ENCODE results near the gene IL20RA.

IL20RA gene

GRCh38 chr6:137045222-137045789 is 541 bp upstream of the IL20RA start:
- DNase-seq = no peak

- no peak for DNase-seq
Observed at GRCh38 chr6:137043710-137044365, 927 bp downstream of the IL20RA start.

- DNase-seq = no peak
Observed at GRCh38 chr6:137040393-137040792, 4.4 kb downstream of the IL20RA start.

- no peak for DNase-seq
Observed at GRCh38 chr6:137039010-137039409, 5.8 kb downstream of the IL20RA start.

GRCh38 chr6:137036566-137037300 is 8.0 kb downstream of the IL20RA start:
- no peak for DNase-seq

- DNase-seq = peak; percentile 67
Observed at GRCh38 chr6:137033828-137034227, 10.9 kb downstream of the IL20RA start.

- DNase-seq = no peak
Observed at GRCh38 chr6:137031122-137031521, 13.6 kb downstream of the IL20RA start.

- no peak for DNase-seq
Observed at GRCh38 chr6:137028912-137029311, 15.9 kb downstream of the IL20RA start.

GRCh38 chr6:137025786-137026730 is 18.7 kb downstream of the IL20RA start:
- no peak for DNase-seq

GRCh38 chr6:137024237-137024990 is 20.4 kb downstream of the IL20RA start:
- DNase-seq = no peak

- no peak for DNase-seq
Observed at GRCh38 chr6:137020776-137021175, 24.0 kb downstream of the IL20RA start.

- DNase-seq = no peak
Observed at GRCh38 chr6:137019476-137020272, 25.1 kb downstream of the IL20RA start.

- no peak for DNase-seq
Observed at GRCh38 chr6:137017081-137017480, 27.7 kb downstream of the IL20RA start.

GRCh38 chr6:137016356-137016755 is 28.4 kb downstream of the IL20RA start:
- DNase-seq = no peak

GRCh38 chr6:137015943-137016342 is 28.8 kb downstream of the IL20RA start:
- DNase-seq = no peak

GRCh38 chr6:137013738-137014602 is 30.8 kb downstream of the IL20RA start:
- DNase-seq = no peak

GRCh38 chr6:137013031-137013430 is 31.7 kb downstream of the IL20RA start:
- no peak for DNase-seq

- no peak for DNase-seq
Observed at GRCh38 chr6:137011406-137011805, 33.4 kb downstream of the IL20RA start.

- no peak for DNase-seq
Observed at GRCh38 chr6:137010128-137010718, 34.5 kb downstream of the IL20RA start.

GRCh38 chr6:137008204-137008603 is 36.6 kb downstream of the IL20RA start:
- DNase-seq = no peak
